ENCODE results near the gene NUDCD3. TPM values are rescaled to one million over a fixed set of nuclear protein-coding genes. Genes with fewer than 3 reads are reported as not detected.
"Not testable (repeated sequence)": the region's sequence is repeated elsewhere in the genome, so short reads cannot be mapped to it uniquely, and the experiment has no call there.

Gene NUDCD3
- total RNA-seq, 2 donors from 2014 or later, result 83.7 to 104 TPM

DNA sequence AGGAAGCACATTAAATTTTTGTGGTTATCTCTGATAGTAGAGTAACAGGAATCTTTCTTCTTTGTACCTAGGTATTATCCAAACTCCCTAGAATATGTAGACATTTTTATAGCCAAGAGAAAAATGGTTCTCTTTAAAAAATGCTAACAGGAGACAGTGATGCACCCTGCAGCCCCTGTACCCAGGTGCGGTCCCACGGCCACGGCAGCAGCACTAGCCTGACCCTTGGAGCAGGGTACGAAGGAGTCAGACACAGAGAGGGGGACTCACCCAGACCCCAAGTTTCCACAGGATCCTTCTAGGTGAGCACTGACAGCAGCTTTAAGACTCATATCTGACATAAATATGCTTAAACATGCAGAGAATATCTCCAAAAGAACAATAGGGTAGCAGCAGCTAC is 60.4 kb downstream of the NUDCD3 start:
- intact Hi-C loops (cut with DNase I), result no loop called here
- ATAC-seq, result no peak

DNA sequence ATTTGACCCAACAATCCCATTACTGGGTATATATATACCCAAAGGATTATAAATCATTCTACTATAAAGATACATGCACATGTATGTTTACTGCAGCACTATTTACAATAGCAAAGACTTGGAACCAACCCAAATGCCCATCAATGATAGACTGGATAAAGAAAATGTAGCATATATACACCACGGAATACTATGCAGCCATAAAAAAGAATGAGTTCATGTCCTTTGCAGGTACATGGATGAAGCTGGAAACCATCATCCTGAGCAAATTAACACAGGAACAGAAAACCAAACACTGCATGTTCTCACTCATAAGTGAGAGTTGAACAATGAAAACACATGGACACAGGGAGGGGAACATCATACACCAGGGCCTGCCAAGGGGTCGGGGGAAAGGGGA is 65.7 kb downstream of the NUDCD3 start:
- ATAC-seq; DNase-seq; intact Hi-C loops (cut with DNase I): not testable (repeated sequence)

More for the DNA sequence above, 60.4 kb downstream of the NUDCD3 start:
- DNase-seq, result no peak

DNA sequence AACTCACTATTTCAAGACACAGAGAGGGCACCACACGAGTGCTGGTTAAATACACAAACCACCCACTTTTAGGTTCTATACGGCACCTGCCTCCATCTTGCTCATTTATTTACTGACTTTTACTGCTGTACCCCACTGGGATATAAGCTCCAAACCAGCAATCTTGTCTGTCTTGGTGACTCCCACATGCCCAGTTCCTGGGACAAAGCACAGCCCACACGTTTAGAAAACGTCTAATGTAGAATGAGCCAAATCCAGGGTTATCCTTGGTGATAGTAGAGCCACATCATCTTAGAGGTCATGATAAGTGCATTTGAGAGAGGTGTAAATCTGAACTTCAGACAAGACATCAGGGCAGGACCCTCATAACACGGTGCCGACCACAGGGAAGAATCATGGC is 73.5 kb downstream of the NUDCD3 start:
- intact Hi-C loops (cut with DNase I), result no loop called here
- no peak for DNase-seq
- ATAC-seq, result no peak

DNA sequence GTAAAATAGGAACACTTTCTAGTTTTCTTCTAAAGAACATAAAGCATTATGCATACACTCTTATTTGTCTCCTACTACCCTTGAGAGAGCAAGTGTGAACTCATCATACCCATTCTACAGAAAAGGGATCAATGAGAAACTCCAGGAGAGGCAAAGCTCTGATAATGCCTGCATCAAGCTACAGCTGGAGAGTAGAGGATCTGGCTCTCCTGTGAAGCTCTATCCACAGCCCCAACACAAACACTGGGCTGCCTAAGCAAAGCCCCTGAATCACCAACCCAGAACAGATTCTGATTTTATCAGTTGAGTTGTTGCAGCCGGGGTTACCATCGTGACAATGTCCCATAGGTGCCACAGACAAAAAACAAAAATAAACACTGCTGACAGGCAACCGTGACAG is 74.9 kb downstream of the NUDCD3 start:
- intact Hi-C loops (cut with DNase I), result no loop called here
- DNase-seq (no peak), ATAC-seq (no peak)

DNA sequence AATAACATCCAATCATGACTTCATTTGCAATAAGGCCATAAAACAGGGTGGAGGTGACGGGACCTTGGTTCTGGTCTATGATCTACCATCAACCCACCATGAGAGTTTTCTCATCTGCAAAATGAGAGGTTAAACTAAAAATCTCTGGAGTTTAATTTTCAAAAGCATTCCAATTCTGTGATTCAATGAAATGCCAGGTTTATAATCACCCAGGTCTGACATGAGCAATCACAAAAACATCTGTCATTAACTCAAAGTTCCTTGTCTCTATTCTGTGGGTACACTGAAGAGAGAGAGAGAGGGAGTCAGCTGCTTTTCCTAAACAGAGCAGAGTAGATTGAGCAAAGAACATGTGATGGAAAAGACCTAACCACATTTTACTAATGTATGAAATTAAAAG is 75.4 kb downstream of the NUDCD3 start:
- ATAC-seq, result no peak
- intact Hi-C loops (cut with DNase I), result no loop called here
- no peak for DNase-seq

DNA sequence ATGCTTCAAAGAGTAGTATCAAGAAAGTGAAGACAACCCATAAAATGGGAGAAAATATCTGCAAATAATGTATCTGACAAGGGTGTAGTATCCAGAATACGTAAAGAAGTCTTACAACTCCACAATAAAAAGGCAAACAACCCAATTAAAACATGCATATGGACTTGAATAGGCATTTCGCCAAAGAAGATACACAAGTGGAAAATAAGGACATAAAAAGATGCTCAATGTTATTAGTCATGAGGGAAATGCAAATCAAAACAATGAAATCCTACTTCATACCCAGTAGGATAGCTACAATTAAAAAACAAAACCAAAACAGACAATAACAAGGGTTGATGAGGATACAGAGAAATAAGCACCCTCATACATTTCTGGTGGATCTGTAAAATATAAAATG is 79.2 kb downstream of the NUDCD3 start:
- ATAC-seq, result no peak
- intact Hi-C loops (cut with DNase I), result no loop called here
- DNase-seq, result no peak

DNA sequence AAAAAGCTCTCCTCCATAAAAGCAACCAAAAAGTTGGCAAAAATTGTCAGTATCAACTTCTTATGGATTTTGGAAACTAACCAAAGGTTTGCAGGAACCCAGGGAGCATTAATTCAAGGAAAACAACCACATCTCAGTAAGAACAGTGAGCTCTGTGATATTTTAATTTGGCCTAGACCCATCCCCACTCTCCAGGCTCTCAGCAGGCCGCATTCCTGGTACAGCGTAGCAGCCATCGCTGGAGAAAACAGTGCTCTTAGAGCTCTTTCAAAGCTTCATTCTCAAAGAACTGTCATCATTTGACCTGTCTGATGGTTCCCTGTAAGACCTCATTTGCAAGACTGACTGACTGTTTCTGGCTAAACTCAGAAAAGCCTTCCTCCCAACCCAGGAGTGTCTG is 81.9 kb downstream of the NUDCD3 start:
- ATAC-seq (peak; percentile 39 to 53), DNase-seq (no peak)
- intact Hi-C loops (cut with DNase I), result no loop called here

DNA sequence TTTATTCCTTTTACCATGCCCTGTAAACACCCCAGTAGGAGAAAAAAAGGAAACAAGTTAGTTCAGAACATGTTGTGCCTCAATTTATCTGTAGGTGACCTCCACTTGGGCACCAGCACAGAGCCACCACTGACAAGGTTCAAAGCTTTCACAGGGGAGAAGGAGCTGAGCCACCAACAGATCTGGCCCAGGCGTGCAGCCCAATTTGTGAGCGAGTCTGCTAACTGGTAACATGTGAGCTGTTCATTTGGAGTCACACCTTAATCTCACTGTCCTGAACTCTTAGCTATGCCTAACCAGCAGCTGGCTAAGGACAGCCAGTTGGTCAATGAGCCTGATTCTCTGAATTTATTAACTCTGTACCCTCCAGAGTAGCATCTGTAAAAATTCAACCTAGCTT is 86.7 kb downstream of the NUDCD3 start:
- ATAC-seq (peak in 1 of 2 donors; percentile 37), DNase-seq (no peak)
- intact Hi-C loops (cut with DNase I), result no loop called here

DNA sequence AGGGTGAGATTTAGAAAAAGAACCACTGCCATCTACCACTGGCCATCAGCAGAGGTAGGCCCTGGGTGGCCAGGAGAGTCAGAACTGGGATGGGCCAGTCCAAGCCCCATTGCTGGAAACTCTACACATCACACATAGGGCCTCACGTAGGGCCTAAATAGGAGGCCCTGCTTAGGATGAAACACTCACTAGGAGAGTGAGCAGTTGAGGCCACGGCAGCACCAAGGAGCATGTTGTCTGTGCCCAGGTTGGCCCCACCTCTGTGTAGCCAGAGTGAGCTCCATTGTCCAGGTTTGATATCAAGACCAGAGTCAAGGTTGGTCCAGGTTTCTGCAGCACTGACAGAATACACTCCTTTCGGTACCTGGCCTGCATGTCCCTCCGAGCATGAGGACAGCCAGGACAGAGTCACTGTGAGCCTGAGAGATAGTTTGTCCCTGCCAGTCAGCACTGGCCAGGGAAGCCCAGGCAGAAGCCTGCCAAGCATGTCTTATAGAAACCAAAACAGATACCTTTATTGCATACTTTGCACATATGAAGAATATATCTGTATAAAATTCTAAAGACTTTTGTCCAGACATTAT is 87.2 kb downstream of the NUDCD3 start:
- ATAC-seq, result no peak
- DNase-seq, result no peak
- intact Hi-C loops (cut with DNase I), result no loop called here

DNA sequence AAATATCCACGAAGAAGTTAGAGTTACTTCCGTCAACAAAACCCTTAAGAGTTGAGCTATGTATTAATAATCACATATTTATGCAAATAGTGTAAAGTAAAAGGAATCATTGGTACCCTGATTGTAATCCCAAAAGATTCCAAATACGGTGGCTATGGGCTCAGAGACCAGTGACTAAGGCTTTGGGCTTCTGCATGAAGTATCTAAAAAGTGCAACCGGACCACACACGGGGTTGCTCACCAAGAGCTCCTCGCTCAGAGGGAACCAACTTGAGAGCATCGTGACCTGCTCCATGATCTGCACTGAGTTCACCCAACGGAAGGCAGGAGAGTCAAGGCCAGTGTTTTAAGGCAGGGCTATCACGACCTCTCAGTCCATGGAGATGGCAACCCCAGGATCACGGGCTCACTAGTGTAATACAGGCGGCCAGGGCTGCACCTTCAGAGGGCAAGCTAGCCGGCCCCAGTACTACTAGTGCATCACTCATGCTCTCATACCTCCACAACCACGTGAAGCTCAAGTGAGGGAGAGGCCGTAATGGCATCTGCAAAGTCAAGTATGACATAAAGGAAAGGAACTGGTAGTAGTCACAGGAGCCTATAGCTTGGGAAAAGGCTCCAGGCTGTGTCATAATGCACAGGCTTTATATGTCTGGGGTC is 87.9 kb downstream of the NUDCD3 start:
- DNase-seq (no peak), ATAC-seq (no peak)
- intact Hi-C loops (cut with DNase I), result no loop called here

DNA sequence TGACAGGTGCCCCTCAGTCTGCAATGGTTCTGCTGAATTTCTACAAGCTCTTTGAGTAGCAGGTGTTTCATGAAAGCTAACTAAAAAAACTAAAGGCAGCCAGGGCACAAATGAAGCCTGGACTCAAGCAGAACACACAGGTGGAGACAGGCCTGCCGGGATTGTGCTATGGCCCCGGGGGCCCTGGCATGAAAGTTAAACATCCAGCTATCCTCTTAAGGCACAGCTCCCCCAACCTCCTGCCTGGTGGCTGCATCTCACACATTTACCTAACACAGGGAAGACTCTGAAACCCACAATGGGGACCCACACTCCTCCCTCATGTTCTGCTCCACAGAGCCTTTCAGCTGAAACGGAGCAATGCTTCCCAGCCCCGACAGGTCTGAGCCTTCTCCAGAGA is 88.8 kb downstream of the NUDCD3 start:
- ATAC-seq, result no peak
- intact Hi-C loops (cut with DNase I), result no loop called here
- no peak for DNase-seq

DNA sequence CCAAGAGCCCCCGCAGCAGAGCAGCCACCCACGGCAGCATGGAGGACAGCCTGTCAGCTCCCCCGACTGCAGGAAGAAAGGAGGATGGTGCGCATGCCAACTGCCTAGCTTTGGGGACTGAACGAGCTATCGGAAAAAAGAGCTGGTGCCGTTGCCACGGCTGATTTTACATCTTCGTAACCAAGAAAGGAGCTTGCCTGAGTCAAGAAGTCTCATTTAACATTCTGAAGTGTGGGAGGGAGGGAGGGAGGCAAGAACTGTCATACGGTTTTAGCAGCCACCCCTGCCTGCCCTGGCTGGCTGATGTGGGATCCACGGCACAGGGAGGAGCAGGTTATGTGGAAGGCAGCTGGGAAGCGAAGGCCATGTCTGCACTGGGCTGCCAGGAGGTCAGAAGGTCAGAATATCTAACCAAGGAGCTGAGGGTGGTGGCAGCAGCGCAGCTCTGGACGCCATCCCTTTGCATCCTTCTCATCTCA is 90.4 kb downstream of the NUDCD3 start:
- no peak for DNase-seq
- intact Hi-C loops (cut with DNase I), result no loop called here
- no peak for ATAC-seq

DNA sequence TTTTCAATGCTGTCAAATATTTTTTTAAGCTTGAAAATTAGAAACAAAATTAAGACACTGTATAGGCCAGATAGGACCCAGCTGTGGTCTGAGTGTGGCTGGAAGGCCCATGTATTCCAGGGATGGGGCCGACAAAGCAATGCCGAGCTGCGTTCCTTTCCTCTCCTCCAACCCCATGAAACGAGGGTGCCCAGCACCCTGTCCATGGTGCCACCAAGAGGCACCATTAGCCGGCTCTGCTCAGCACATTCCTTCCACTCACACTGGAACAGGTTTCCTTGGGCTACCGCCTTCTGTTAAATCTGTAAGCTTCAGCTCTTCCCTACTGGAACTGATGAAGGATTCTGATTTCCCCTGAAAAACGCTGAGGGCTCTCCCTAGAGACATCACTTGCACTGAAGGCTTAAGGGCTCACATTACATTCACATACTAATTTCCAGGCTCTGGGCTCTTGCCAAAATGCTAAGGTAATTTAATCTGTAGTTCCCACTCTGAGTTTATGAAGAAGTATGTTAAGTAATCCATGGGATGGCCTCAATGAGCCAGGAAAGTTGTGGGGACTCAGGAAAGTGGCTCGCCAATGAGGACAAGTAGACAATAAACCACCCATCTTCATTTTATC is 91.4 kb downstream of the NUDCD3 start:
- DNase-seq (no peak), ATAC-seq (peak in 1 of 2 donors; percentile 22)
- intact Hi-C loops (cut with DNase I), result no loop called here

DNA sequence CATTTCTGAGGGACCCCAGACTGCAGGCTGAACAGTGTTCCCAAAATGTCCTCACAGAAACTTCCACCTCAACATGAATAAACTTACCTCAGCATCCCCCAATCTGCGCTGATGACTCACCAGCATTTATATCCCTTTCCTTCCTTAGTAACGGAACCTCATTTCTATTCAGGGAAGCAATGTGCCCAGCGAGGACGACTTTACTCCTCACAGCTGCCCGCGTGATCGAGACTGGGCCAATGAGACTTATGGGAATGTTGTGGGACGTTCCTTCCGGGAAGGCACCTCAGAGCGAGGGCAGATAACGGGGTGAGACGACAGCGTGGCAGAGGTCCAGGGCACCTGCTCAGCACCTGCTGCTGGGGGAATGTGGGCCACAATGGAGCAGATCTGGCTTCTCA is 91.9 kb downstream of the NUDCD3 start:
- intact Hi-C loops (cut with DNase I), result no loop called here
- DNase-seq (peak; percentile 78), ATAC-seq (peak; percentile 76 to 82)

DNA sequence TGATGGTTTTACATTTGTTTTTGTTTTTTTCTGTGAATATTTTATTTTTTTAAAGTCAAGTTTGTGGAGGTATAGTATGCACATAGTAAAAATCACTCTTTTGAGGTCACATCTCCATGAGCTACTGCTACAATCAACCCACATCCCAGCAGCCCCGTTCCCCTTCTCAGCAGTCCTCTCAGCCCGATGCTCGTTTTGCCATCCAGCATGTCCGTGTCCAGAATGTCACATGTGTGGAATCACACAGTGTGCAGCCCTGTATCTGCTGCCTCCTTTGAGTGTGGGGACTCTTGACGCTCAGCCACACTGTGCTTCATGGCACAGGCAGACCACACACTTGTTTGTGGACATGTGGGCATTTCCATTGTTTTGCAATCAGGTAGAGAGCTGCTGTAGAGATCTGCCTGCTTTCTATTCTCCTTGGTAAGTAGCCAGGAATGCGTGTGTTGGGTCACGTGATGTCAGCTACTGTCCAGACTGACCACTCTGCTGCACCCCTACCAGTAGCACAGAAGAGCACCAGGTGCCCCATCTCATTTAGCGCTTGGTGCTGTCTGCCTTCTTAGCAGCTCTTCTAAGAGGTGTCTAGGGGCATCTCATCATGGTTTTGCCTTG is 93.4 kb downstream of the NUDCD3 start:
- ATAC-seq (peak in 1 of 2 donors; percentile 20), DNase-seq (no peak)
- intact Hi-C loops (cut with DNase I), result no loop called here

DNA sequence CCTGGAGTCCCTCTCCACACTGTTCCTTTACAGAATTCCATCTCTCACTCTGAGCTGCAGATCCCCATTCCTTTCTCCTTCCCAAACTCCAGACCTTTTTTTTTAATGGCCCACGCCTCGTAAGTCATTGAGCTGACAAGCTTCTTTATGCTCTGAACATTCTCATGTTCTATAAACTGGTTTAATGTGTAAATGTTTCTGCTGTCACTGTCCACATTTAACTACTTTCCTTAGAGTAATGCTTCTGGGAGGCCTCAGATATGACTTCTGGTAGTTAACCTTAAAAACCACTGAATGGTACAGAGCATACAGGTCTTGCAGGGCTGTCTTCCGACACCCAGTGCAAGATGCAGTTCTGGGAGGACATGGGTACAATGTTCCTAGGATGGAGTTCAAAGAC is 94.0 kb downstream of the NUDCD3 start:
- no peak for ATAC-seq
- intact Hi-C loops (cut with DNase I), result no loop called here
- DNase-seq, result no peak

DNA sequence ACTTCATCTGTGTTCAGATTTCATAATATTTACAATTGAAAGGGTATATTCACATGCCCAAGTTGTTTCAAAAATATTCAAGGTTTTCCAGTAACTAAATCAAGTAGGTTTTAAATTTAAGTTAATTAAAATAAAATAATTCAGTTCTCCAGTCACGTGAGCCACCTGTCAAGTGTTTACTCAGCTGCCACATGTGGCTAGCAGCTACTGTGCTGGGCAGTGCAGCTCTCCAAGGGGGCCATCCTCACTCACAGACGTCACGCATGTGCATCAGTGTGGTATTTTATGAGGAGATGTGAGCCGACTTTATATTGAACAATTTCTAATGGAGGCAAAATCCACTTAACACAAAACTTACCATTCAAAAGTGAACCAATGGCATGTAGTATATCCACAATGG is 95.4 kb downstream of the NUDCD3 start:
- ATAC-seq (no peak), DNase-seq (no peak)
- intact Hi-C loops (cut with DNase I), result no loop called here

DNA sequence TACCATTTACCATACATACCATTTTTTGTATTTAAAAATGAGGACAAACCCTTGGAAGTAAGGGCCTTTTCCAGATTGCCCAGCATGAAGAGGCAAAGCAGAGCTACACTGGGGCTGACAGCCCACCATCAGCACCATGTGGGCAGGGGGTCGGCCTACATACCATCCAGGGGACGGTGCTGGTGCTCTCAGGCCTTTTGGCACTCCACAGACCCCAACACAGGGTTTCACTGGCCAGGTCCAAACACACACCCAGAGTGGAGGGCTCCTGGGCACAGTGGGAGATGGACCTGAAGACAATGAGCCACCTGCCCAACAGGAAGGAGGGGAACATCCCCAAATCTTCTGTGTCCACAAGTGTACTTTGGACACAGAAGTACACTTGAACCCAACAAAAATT is 95.8 kb downstream of the NUDCD3 start:
- intact Hi-C loops (cut with DNase I), result no loop called here
- DNase-seq, result no peak
- no peak for ATAC-seq

DNA sequence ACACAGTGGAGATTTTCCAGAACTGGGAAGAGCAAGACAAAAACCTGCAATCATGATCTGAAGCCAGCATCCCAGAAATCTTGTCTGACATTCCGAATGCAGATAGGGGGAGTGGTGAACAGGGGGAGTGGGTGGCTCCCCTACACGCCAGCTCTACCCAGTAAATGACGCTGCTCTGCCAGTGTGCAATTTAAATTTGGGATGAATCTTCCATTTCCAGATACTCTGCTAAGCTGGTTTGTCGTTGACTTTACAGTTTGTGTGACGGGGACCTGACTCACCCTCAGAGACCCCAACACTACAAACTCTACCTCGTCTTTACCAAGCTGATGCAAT is 96.4 kb downstream of the NUDCD3 start:
- no peak for DNase-seq
- intact Hi-C loops (cut with DNase I), result no loop called here
- ATAC-seq, result no peak

DNA sequence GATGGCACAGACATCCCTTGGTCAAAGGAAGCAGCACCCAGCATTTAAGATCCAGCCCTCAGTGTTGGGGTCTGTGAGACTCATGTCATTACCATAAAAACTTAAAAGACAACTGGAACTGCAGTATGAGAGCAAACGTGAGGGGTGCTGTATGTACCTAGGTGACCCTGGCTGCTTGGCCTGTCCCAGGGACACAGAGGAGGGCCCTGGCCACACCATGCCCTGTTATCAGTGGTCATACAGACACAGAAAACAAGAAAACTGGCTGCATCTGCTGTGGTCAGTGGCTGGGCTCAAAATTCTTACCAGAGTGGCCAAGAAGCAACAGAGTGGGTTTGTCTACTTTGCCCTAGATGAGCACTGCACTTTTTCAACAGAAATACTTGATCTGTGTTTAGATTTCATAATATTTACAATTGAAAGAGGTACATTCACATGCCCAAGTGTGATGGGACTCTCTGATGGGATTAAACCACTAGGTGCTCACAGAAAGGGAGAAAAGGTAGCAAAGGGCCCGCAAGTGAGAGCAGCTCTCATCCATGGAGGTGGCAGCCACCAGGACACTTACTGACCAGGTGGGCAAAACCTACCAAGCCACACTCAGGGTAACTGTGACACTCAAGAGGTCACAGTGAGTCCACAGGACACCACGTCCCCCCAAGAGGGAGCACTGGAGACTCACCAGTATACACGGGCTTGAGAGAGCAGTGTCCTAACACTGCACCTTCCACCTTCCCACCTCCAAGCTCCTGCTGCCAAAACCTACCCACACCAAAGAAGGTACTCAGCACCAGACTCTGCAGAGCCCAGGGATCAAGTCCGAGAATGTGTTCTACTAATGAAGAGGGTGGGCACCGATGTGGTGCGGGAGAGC is 97.0 kb downstream of the NUDCD3 start:
- ATAC-seq (no peak), DNase-seq (no peak)
- intact Hi-C loops (cut with DNase I), result no loop called here
